HG02981 (cell line): ENCODE measurements around the gene DPF3.

Source experiments
- ATAC-seq: cut with Tn5 transposase; IDR thresholded peaks from one replicate; pipeline ENCODE4 v1.9.1; 2021; ENCODE audit warnings: mild to moderate bottlenecking, moderate library complexity; ENCODE audit not compliant: unreplicated experiment

The DPF3 gene

GRCh38 chr14:72582582-72582981, 311.3 kb downstream of the DPF3 start:
- ATAC-seq, result no peak

- ATAC-seq, result no peak
Observed at GRCh38 chr14:72578514-72578913, 315.4 kb downstream of the DPF3 start.

- ATAC-seq, result no peak
Observed at GRCh38 chr14:72577521-72577920, 316.4 kb downstream of the DPF3 start.

GRCh38 chr14:72576258-72576657, 317.6 kb downstream of the DPF3 start:
- ATAC-seq, result no peak

GRCh38 chr14:72574715-72575114, 319.2 kb downstream of the DPF3 start:
- ATAC-seq, result no peak

GRCh38 chr14:72573725-72574417, 320.0 kb downstream of the DPF3 start:
- ATAC-seq, result no peak
